HG02852 (cell line): ENCODE results near the gene NPTXR.

ENCODE experiments used
- ATAC-seq: cut with Tn5 transposase; IDR thresholded peaks from one replicate; pipeline ENCODE4 v1.9.1; 2021; ENCODE audit warnings: mild to moderate bottlenecking, moderate library complexity; ENCODE audit not compliant: unreplicated experiment

The NPTXR gene

GRCh38 chr22:38853196-38853651 is 9.4 kb upstream of the NPTXR start:
- ATAC-seq, result no peak

- no peak for ATAC-seq
Observed at GRCh38 chr22:38852522-38852921, 8.7 kb upstream of the NPTXR start.

- ATAC-seq, result no peak
Observed at GRCh38 chr22:38850941-38851849, 7.4 kb upstream of the NPTXR start.

- ATAC-seq, result no peak
Observed at GRCh38 chr22:38850399-38850798, 6.6 kb upstream of the NPTXR start.

- no peak for ATAC-seq
Observed at GRCh38 chr22:38849811-38850210, 6.0 kb upstream of the NPTXR start.

GRCh38 chr22:38846412-38846811 is 2.6 kb upstream of the NPTXR start:
- ATAC-seq, result no peak

- no peak for ATAC-seq
Observed at GRCh38 chr22:38845004-38845740, 1.3 kb upstream of the NPTXR start.

GRCh38 chr22:38844315-38845003 is 631 bp upstream of the NPTXR start:
- ATAC-seq, result no peak

GRCh38 chr22:38843201-38843656 is 599 bp downstream of the NPTXR start:
- ATAC-seq, result no peak

GRCh38 chr22:38842512-38843200 is 1.2 kb downstream of the NPTXR start:
- no peak for ATAC-seq

GRCh38 chr22:38841635-38842034 is 2.2 kb downstream of the NPTXR start:
- ATAC-seq, result no peak

GRCh38 chr22:38841211-38841610 is 2.6 kb downstream of the NPTXR start:
- ATAC-seq, result no peak

- no peak for ATAC-seq
Observed at GRCh38 chr22:38840129-38840528, 3.7 kb downstream of the NPTXR start.

- ATAC-seq, result no peak
Observed at GRCh38 chr22:38839686-38840085, 4.1 kb downstream of the NPTXR start.

- ATAC-seq, result no peak
Observed at GRCh38 chr22:38837414-38837928, 6.4 kb downstream of the NPTXR start.

- no peak for ATAC-seq
Observed at GRCh38 chr22:38835888-38836301, 7.9 kb downstream of the NPTXR start.

- no peak for ATAC-seq
Observed at GRCh38 chr22:38834991-38835390, 8.8 kb downstream of the NPTXR start.

- no peak for ATAC-seq
Observed at GRCh38 chr22:38834215-38834953, 9.4 kb downstream of the NPTXR start.

GRCh38 chr22:38833061-38833460 is 10.8 kb downstream of the NPTXR start:
- ATAC-seq, result no peak
